Right lobe of liver (tissue), 6 donors: Measurements from ENCODE around the gene AMMECR1L. TPM values are rescaled to one million over a fixed set of nuclear protein-coding genes. Genes with fewer than 3 reads are reported as not detected.
A peak's percentile ranks its signal among the peaks of the same experiment; 100 is the strongest.

Source experiments
- ATAC-seq, 4 donors: fragments of 200-7000 bp; cut with Tn5 transposase; one replicate each; pipeline ENCODE4 v1.9.1; 2020; ENCODE audit warnings: mild to moderate bottlenecking in 4 of 4, moderate library complexity in 4 of 4
- DNase-seq, 3 donors: peaks; one replicate each; pipeline ENCODE4 v3.0.0-alpha.2; 2020
- H3K27ac ChIP-seq, 3 donors: fragments of 200-600 bp; one replicate each; pipeline ENCODE4 v1.8.0; 2022
- H3K27me3 ChIP-seq, 2 donors: fragments of 200-600 bp; one replicate each; pipeline ENCODE4 v1.8.0; 2022
- H3K36me3 ChIP-seq, 4 donors: fragments of 200-600 bp; sonication (generic) in 1 of 4; one replicate each; pipeline versions ENCODE4 v1.5.1 to v1.8.0; 2017 to 2022; ENCODE audit warnings: control low read depth in 1 of 4
- H3K4me1 ChIP-seq, 4 donors: fragments of 200-600 bp; sonication (generic) in 1 of 4; one replicate each; pipeline versions ENCODE4 v1.5.1 to v1.8.0; 2017 to 2022; ENCODE audit warnings: control low read depth in 1 of 4
- H3K4me3 ChIP-seq, 3 donors: fragments of 200-600 bp; one replicate each; pipeline ENCODE4 v1.8.0; 2022
- H3K9me3 ChIP-seq, 4 donors: fragments of 200-600 bp; sonication (generic) in 1 of 4; one replicate each; pipeline versions ENCODE4 v1.5.1 to v1.8.0; 2017 to 2022; ENCODE audit warnings: control low read depth in 1 of 4
- POLR2A ChIP-seq: fragments of 450-650 bp; IDR thresholded peaks from one replicate; pipeline ENCODE4 v1.6.1; 2017; ENCODE audit warnings: antibody characterized with exemption, mild to moderate bottlenecking
- WGBS: methylation state at CpG from one replicate; pipeline ENCODE4 v1.1.6; 2018; ENCODE audit warnings: low coverage, low lambda C conversion rate; ENCODE audit not compliant: insufficient coverage; ENCODE audit errors: missing lambda C conversion rate; 5-methylcytosine and 5-hydroxymethylcytosine counted together
- intact Hi-C, 2 donors: fragments of 100-400 bp; cut with DNase I; formaldehyde crosslinking; loops; one replicate each; pipeline versions ENCODE4 v1.11.2 to v1.14.1; 2022
- total RNA-seq, 6 experiments: library from RNA; depleted of rRNA in 2 of 6; stranded (reverse); fragments of >200 nt in 2 of 6; fragmentation: NEBNext Ultra II Directional in 3 of 6; extraction: Animal tissue kit (Norgen Biotek cat#: 25700) in 3 of 6; gene quantifications; one replicate each; pipeline versions ENCODE4 v1.1.0 to v1.2.4, GENCODE V29; 2016 to 2023
- TF ChIP-seq, protein P1 (sequence below), 4 donors: fragments of 200-600 bp in 3 of 4; fragments of 450-650 bp in 1 of 4; IDR thresholded peaks; one replicate each; pipeline versions ENCODE4 v1.5.1 to v1.8.0; 2016 to 2022; ENCODE audit warnings: antibody characterized with exemption in 4 of 4, mild to moderate bottlenecking in 2 of 4
- donor health status: DM: no; HTN: yes; CAD: no.
- donor health status: DM: no; HTN: no; CAD: no.
- donor health status: DM: no; HTN: no; CAD: no.
- donor health status: DM: no; HTN: yes; CAD: no.
- donor health status: DM: no; HTN: yes; CAD: no.

The AMMECR1L gene
- total RNA-seq, 6 experiments from 2014 or later = 5.3 to 7.6 (median 6.7) TPM

DNA sequence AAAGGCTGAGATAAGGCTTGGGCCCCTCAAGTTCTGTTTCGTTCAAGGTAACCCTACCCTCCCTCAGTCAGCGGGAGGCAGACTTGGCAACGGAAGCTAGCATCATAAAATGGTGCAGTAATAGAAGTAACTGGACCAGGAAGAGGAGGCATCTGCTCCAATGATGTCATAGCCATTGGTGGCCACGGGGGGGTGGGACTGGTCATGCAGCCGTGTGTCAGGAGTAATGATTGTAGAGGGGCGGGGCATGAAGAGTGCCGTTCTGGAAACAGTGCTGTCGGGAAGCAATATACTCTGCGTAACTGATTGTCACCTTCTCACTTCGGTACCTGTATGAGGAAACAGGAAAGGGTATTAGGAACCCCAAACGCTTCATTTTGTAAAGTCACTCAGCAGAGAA, 20.9 kb downstream of the AMMECR1L start:
- 81% methylated on average over 10 of the region's 11 CpGs for WGBS
- intact Hi-C loops = no loop called here
- H3K27me3 ChIP-seq = no peaks in the 10 kb centered on the region
- TF ChIP-seq POLR2A = no peak
- TF ChIP-seq, protein P1, sequence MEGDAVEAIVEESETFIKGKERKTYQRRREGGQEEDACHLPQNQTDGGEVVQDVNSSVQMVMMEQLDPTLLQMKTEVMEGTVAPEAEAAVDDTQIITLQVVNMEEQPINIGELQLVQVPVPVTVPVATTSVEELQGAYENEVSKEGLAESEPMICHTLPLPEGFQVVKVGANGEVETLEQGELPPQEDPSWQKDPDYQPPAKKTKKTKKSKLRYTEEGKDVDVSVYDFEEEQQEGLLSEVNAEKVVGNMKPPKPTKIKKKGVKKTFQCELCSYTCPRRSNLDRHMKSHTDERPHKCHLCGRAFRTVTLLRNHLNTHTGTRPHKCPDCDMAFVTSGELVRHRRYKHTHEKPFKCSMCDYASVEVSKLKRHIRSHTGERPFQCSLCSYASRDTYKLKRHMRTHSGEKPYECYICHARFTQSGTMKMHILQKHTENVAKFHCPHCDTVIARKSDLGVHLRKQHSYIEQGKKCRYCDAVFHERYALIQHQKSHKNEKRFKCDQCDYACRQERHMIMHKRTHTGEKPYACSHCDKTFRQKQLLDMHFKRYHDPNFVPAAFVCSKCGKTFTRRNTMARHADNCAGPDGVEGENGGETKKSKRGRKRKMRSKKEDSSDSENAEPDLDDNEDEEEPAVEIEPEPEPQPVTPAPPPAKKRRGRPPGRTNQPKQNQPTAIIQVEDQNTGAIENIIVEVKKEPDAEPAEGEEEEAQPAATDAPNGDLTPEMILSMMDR (IDR thresholded peaks at IDR 0.05) = no peak
- ATAC-seq = peak in 1 of 4 donors; percentile 25
- H3K9me3 ChIP-seq = no peaks in the 10 kb centered on the region
- H3K36me3 ChIP-seq = peaks cover 0 to 60% (median 17%) of the 10 kb centered on the region in 4 donors
- peaks cover 0 to 9% (median 0%) of the 10 kb centered on the region in 4 donors for H3K4me1 ChIP-seq
- no peak overlapping the region for H3K4me3 ChIP-seq
- no peak overlapping the region for H3K27ac ChIP-seq
- no peak for DNase-seq

- Histone ChIP-seq H3K4me3 (no peak overlapping the region), H3K27me3 (no peaks in the 10 kb centered on the region), H3K27ac (no peak overlapping the region), H3K36me3 (peaks cover 0 to 34% (median 16%) of the 10 kb centered on the region in 4 donors), H3K4me1 (peaks cover 0 to 16% (median 0%) of the 10 kb centered on the region in 4 donors), H3K9me3 (no peaks in the 10 kb centered on the region)
- intact Hi-C loops = no loop called here
- TF ChIP-seq, protein P1 (IDR thresholded peaks at IDR 0.05) = no peak
- no peak for TF ChIP-seq POLR2A
- no peak for ATAC-seq
- WGBS = 94% methylated on average over 6 of the region's 15 CpGs
- DNase-seq = no peak
These were observed 23.5 kb downstream of the AMMECR1L start for GRCh38 chr2:127862228-127862627.

DNA sequence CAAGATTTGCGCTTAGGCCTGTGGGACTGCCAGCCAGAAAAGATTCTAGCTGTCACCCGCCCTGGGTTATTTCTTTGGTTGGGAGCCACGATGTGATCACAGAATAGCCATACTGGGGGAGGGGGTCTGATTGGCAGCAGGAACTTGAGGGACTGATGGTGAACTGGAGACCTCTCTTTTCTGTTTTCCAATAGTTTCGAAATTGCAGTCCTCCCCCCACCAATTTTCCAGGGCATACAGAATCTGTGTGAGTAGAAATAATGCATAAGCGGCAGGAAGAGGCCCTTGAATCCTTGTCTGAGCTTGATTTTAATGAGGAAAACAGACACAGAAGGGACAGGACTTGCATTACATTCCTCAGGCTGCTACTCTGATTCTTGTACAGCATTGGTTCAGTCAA, 25.6 kb downstream of the AMMECR1L start:
- no peak for DNase-seq
- no peak for ATAC-seq
- no peak for TF ChIP-seq POLR2A
- TF ChIP-seq, protein P1 (IDR thresholded peaks at IDR 0.05) = no peak
- Histone ChIP-seq H3K4me1 (peaks cover 0 to 35% (median 2%) of the 10 kb centered on the region in 4 donors), H3K36me3 (peaks cover 0 to 15% (median 8%) of the 10 kb centered on the region in 4 donors), H3K27ac (no peak overlapping the region), H3K4me3 (no peak overlapping the region), H3K9me3 (no peaks in the 10 kb centered on the region), H3K27me3 (no peaks in the 10 kb centered on the region)
- intact Hi-C loops = no loop called here
- 40% methylated on average over 3 of the region's 5 CpGs for WGBS

GRCh38 chr2:127859712-127860085, 26.1 kb downstream of the AMMECR1L start:
- H3K4me3 ChIP-seq = no peak overlapping the region
- TF ChIP-seq, protein P1 (IDR thresholded peaks at IDR 0.05) = no peak
- no peak for TF ChIP-seq POLR2A
- H3K27ac ChIP-seq = no peak overlapping the region
- H3K27me3 ChIP-seq = no peaks in the 10 kb centered on the region
- 12% methylated on average over 5 of the region's 8 CpGs for WGBS
- DNase-seq (peak in 2 of 3 donors; percentile 55 to 58), ATAC-seq (peak in 1 of 4 donors; percentile 11)
- no peaks in the 10 kb centered on the region for H3K9me3 ChIP-seq
- H3K4me1 ChIP-seq = peaks cover 0 to 39% (median 4%) of the 10 kb centered on the region in 4 donors
- intact Hi-C loops = no loop called here
- peaks cover 0 to 10% (median 6%) of the 10 kb centered on the region in 4 donors for H3K36me3 ChIP-seq
